Activated naive CD4-positive, alpha-beta T cell treated with Interleukin-2 at 50 U/mL for 16 hours (primary cell): Measurements from ENCODE around the gene XIRP2.

Experiments
- DNase-seq: peaks from one replicate; pipeline ENCODE4 v3.0.0-alpha.2; 2020

Gene XIRP2

DNA sequence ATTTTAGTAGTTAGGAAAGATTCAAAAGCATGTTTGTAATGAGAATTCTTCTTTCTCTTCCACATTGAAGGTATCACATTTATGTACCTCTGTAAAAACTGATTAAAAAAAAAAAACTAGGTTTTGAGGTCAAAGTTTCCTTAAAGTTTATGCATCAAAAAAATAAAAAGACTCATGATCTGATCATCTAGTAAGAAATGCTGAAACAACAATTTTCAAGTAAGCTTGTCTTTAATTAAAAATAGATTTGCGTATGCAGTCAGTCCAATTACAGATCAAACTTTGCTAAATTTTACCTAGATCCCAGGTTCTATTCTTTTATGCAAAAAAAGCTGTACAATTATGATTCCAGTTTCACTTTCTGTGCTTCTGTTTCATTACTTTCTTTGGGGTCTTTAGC, 409.0 kb downstream of the XIRP2 start:
- DNase-seq, result no peak

DNA sequence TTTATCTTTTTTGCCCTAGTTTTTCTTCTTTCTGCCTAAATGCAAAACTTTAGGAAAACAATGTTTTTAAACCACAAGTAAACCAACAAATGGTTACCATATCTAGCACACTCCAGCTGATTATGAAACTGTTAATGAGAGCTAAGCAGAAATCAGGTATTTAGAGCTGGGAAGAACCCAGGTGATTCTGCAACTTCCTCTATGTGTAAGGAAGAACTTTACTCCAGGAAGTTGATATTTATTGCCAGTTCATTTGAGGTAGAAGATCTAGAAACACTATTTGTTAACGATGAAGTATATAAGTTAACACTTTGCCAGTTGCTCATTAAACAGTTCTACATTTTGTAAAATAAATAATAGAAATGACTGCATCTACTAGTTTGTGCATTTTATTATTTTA, 409.7 kb downstream of the XIRP2 start:
- no peak for DNase-seq
